Measurements from ENCODE around the gene QSOX1.

DNA sequence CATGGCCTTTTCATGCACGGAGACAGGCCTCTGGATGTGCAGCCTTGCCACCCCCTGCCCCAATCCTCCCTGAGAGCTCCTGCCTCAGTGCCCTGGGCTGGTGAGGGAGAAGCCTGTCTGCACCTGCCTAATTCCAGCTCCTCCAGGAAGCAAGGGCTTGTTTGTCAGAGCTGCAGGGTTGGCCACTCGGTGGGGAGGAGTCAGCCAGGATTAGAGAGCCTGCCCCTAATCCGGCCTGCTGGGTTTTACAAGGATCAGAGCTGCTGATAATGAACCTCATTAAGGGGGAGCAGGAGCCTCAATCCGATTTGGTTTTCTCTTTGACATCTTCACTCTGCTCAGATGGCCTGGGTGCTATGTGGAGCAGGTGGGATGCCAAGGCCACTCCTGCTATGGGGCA, 43.5 kb downstream of the QSOX1 start:
- TF ChIP-seq CTCF (conservative IDR thresholded peaks at IDR 0.05) (no peak), EZH2 (IDR thresholded peaks at IDR 0.05; ENCODE audit: low read depth) (no peak)
